Endothelial cell (in vitro differentiated cells): Measurements from ENCODE around the gene OR56B1. TPM values are rescaled to one million over a fixed set of nuclear protein-coding genes. Genes with fewer than 3 reads are reported as not detected.
"Not testable (repeated sequence)": the region's sequence is repeated elsewhere in the genome, so short reads cannot be mapped to it uniquely, and the experiment has no call there.

Source experiments
- DNase-seq: peaks from one replicate; pipeline ENCODE4 v3.0.0; 2021; ENCODE audit warnings: low spot score
- H3K27ac Mint-ChIP-seq: one replicate; pipeline ENCODE4 v1.8.0; 2021; ENCODE audit warnings: mixed read lengths, inconsistent platforms; ENCODE audit not compliant: unreplicated experiment
- H3K27me3 Mint-ChIP-seq: one replicate; pipeline ENCODE4 v1.8.0; 2021; ENCODE audit warnings: mild to moderate bottlenecking, moderate library complexity, mixed read lengths, inconsistent platforms; ENCODE audit not compliant: unreplicated experiment
- H3K36me3 Mint-ChIP-seq: one replicate; pipeline ENCODE4 v1.8.0; 2021; ENCODE audit warnings: mild to moderate bottlenecking, low read depth, mixed read lengths, inconsistent platforms; ENCODE audit not compliant: unreplicated experiment
- H3K4me1 Mint-ChIP-seq: one replicate; pipeline ENCODE4 v1.8.0; 2021; ENCODE audit warnings: mild to moderate bottlenecking, mixed read lengths, inconsistent platforms; ENCODE audit not compliant: unreplicated experiment
- H3K4me3 Mint-ChIP-seq: one replicate; pipeline ENCODE4 v1.8.0; 2021; ENCODE audit warnings: mild to moderate bottlenecking, mixed read lengths, inconsistent platforms; ENCODE audit not compliant: unreplicated experiment
- H3K9me3 Mint-ChIP-seq: one replicate; pipeline ENCODE4 v1.8.0; 2021; ENCODE audit warnings: mixed read lengths, inconsistent platforms; ENCODE audit not compliant: unreplicated experiment
- CTCF ChIP-seq: fragments of 200-600 bp; sonication (generic); IDR thresholded peaks from one replicate; pipeline ENCODE4 v1.5.0; 2021; ENCODE audit warnings: antibody characterized with exemption; ENCODE audit not compliant: unreplicated experiment
- long read RNA-seq: library from polyadenylated mRNA; unstranded; transcript quantifications from one replicate; pipeline ENCODE4 v2.0.0, GENCODE V29; 2020; ENCODE audit not compliant: unreplicated experiment
- total RNA-seq: library from RNA; stranded (reverse); fragmentation: NEBNext Ultra II Directional; extraction: Animal tissue kit (Norgen Biotek cat#: 25700); gene quantifications from one replicate; pipeline ENCODE4 v1.2.1, GENCODE V29; 2021; ENCODE audit not compliant: unreplicated experiment

Gene OR56B1
- total RNA-seq = not detected
- long read RNA-seq = 0 reads

GRCh38 chr11:5736396-5736795 lies at the start of gene OR56B1:
OR56B1 (plus strand) TSS chr11:5736448; CDS start chr11:5736517, 69 bp downstream.
- Mint-ChIP-seq H3K4me3 (no peak within 1 kb of the TSS), H3K27ac (no peak within 1 kb of the TSS), H3K4me1 (peaks cover 23% of the 10 kb centered on the region), H3K9me3 (no peaks in the 10 kb centered on the region), H3K36me3 (peaks cover 5% of the 10 kb centered on the region), H3K27me3 (peaks cover 2% of the 10 kb centered on the region)
- DNase-seq = no peak
- no peak for TF ChIP-seq CTCF

GRCh38 chr11:5688482-5688881 lies 47.8 kb upstream of the OR56B1 start:
- TF ChIP-seq CTCF = no peak
- Mint-ChIP-seq H3K27ac (no peak overlapping the region), H3K9me3 (no peaks in the 10 kb centered on the region), H3K4me1 (peaks cover 36% of the 10 kb centered on the region), H3K4me3 (no peak overlapping the region), H3K27me3 (peaks cover 15% of the 10 kb centered on the region), H3K36me3 (peaks cover 42% of the 10 kb centered on the region)
- DNase-seq = no peak

- Mint-ChIP-seq H3K27me3 (peaks cover 4% of the 10 kb centered on the region), H3K9me3 (no peaks in the 10 kb centered on the region), H3K27ac (peak within 1 kb of the TSS; percentile 32), H3K36me3 (peaks cover 37% of the 10 kb centered on the region), H3K4me3 (no peak within 1 kb of the TSS), H3K4me1 (peaks cover 30% of the 10 kb centered on the region)
- DNase-seq = no peak
- TF ChIP-seq CTCF = no peak
These were observed 46.7 kb upstream of the OR56B1 start, which contains the start of gene TRIM22 for GRCh38 chr11:5689551-5689983. TRIM22 (plus strand) TSS chr11:5689790; CDS start chr11:5696233, 6,443 bp downstream.

GRCh38 chr11:5690216-5690615 lies 46.0 kb upstream of the OR56B1 start:
- H3K9me3 Mint-ChIP-seq = no peaks in the 10 kb centered on the region
- peaks cover 1% of the 10 kb centered on the region for H3K27me3 Mint-ChIP-seq
- peaks cover 24% of the 10 kb centered on the region for H3K4me1 Mint-ChIP-seq
- no peak for TF ChIP-seq CTCF
- no peak overlapping the region for H3K4me3 Mint-ChIP-seq
- H3K36me3 Mint-ChIP-seq = peaks cover 35% of the 10 kb centered on the region
- H3K27ac Mint-ChIP-seq = no peak overlapping the region
- DNase-seq = no peak

GRCh38 chr11:5690736-5691135 lies 45.5 kb upstream of the OR56B1 start:
- Mint-ChIP-seq H3K36me3 (peaks cover 35% of the 10 kb centered on the region), H3K9me3 (no peaks in the 10 kb centered on the region), H3K27me3 (peaks cover 1% of the 10 kb centered on the region), H3K4me1 (peaks cover 22% of the 10 kb centered on the region), H3K4me3 (no peak overlapping the region), H3K27ac (no peak overlapping the region)
- no peak for DNase-seq
- no peak for TF ChIP-seq CTCF

- H3K9me3 Mint-ChIP-seq, DNase-seq, H3K4me3 Mint-ChIP-seq, H3K27me3 Mint-ChIP-seq: not testable (repeated sequence)
- Mint-ChIP-seq H3K36me3 (peaks cover 41% of the 10 kb centered on the region), H3K27ac (peak overlapping the region; percentile 48), H3K4me1 (peaks cover 19% of the 10 kb centered on the region)
These were observed 44.8 kb upstream of the OR56B1 start for GRCh38 chr11:5691238-5691963.
